ENCODE data around the gene EIF2B4. TPM values are rescaled to one million over a fixed set of nuclear protein-coding genes. Genes with fewer than 3 reads are reported as not detected.
A peak's percentile ranks its signal among the peaks of the same experiment; 100 is the strongest.
"Not testable (repeated sequence)": the region's sequence is repeated elsewhere in the genome, so short reads cannot be mapped to it uniquely, and the experiment has no call there.

EIF2B4 gene
- total RNA-seq, 1 donor from 2014 or later = 29.7 TPM

DNA sequence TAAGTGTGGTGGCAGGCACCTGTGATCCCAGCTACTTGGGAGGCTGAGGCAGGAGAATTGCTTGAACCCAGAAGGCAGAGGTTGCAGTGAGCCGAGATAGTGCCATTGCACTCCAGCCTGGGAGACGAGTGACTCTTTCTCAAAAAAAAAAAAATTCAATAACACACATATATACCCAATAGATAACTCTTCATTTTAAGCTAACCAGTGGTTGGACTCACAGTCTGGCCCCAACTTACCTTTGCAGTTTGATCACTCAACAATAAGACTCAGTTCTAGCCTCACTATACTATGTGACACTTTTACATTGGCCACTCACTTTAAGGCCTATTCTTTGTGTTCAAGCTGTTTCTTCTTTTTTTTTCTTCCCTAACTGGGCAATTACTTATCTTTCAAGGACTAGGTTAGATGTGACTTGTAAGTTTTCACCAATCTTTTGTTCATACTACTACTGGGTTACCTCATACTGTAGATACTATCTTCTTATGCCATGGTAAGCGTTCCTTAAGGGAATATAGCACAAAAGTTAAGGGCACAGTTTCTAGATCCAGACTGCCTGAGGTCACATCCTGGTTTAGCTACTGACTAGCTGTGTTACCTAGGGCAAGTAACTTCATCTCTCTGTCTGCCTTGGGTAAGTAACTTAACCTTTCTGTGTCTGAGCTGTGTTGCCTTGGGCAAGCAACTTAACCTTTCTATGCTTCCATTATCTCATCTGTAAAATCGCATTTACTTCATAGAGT, 7.3 kb downstream of the EIF2B4 start:
- DNase-seq (ENCODE audit: low read depth) = no peak
- FAIRE-seq = no peak

DNA sequence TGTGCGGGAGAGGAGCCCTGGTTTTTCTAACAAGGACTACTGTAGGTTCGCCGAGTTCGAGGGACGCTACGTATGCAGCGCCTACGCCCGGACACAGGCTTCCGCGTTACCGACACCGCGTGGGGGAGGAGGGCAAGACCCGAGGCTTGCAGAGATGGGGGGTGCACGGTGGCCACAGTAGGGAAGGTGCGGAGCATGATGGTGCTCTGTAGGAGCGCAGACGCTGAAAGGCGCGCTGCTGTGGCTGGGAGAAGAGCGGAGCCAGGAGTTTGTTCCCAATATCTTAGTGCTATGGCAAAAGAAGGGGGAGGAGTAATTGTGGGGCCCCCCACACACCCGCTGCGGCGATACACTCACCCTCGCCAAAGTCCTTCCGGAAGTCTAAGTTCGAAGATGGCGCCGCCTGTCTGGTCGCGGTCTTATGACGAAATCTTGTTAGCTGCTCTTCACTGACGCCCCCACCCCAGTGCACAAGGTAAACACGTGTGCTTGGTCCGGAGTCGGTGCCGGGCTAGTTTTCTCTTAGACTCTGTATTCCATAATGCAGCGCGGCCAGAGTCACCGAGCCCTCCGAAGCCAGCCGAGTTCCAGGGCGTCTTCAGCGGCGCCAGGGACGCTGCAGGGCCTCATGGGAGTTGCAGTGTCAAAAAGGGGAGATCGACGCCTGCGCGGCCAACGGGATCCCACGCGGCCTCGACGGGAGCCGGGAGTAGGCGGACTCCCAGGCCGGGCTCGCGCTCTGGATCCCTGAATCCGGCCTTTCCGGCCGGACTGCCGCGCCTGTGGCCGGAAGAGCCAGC, 13.6 kb downstream of the EIF2B4 start, which contains the start of gene GTF3C2:
Gene GTF3C2, minus strand, starts transcription at position 383 of the 800 bp plus-strand sequence. CDS start 13,210 bp downstream, outside the sequence.
- TF ChIP-seq, protein P1, sequence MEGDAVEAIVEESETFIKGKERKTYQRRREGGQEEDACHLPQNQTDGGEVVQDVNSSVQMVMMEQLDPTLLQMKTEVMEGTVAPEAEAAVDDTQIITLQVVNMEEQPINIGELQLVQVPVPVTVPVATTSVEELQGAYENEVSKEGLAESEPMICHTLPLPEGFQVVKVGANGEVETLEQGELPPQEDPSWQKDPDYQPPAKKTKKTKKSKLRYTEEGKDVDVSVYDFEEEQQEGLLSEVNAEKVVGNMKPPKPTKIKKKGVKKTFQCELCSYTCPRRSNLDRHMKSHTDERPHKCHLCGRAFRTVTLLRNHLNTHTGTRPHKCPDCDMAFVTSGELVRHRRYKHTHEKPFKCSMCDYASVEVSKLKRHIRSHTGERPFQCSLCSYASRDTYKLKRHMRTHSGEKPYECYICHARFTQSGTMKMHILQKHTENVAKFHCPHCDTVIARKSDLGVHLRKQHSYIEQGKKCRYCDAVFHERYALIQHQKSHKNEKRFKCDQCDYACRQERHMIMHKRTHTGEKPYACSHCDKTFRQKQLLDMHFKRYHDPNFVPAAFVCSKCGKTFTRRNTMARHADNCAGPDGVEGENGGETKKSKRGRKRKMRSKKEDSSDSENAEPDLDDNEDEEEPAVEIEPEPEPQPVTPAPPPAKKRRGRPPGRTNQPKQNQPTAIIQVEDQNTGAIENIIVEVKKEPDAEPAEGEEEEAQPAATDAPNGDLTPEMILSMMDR (IDR thresholded peaks at IDR 0.05; ENCODE audit: insufficient read depth, low read length, severe bottlenecking) = no peak
- no peaks in the 10 kb centered on the region for H3K36me3 ChIP-seq (ENCODE audit: control insufficient read depth, insufficient read depth, low read length)
- H3K27me3 ChIP-seq (ENCODE audit: control insufficient read depth, insufficient read depth, low read length) = no peaks in the 10 kb centered on the region
- FAIRE-seq (no peak), DNase-seq (ENCODE audit: low read depth) (peak; percentile 88)
- peak within 1 kb of the TSS; percentile 94 for H3K4me3 ChIP-seq (ENCODE audit: low read depth, low read length)

More for the DNA sequence above, 7.3 kb downstream of the EIF2B4 start:
- Histone ChIP-seq H3K27me3 (ENCODE audit: control insufficient read depth, insufficient read depth, low read length) (no peaks in the 10 kb centered on the region), H3K36me3 (ENCODE audit: control insufficient read depth, insufficient read depth, low read length) (peaks cover 12% of the 10 kb centered on the region), H3K4me3 (ENCODE audit: low read depth, low read length) (no peak overlapping the region)
- TF ChIP-seq, protein P1 (IDR thresholded peaks at IDR 0.05; ENCODE audit: insufficient read depth, low read length, severe bottlenecking) = no peak

DNA sequence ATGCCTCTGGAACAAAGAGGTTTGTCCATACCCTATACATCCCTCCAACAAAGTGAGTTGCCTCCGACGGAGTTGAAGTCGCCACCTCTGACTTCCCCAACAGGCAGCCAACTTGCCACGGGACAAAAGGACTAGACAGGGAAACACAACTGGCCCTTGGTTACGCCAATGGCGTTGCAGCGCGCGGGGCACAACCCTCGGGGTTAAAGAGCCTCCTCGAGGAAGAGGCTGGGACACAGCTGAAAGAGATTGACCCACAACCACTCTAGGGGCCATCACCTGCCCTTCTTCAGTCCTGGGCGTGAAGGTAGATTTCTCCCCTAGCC, 14.1 kb downstream of the EIF2B4 start:
- TF ChIP-seq, protein P1 (IDR thresholded peaks at IDR 0.05; ENCODE audit: insufficient read depth, low read length, severe bottlenecking) = no peak
- no peaks in the 10 kb centered on the region for H3K27me3 ChIP-seq (ENCODE audit: control insufficient read depth, insufficient read depth, low read length)
- FAIRE-seq (no peak), DNase-seq (ENCODE audit: low read depth) (peak; percentile 40)
- H3K36me3 ChIP-seq (ENCODE audit: control insufficient read depth, insufficient read depth, low read length) = no peaks in the 10 kb centered on the region
- peak overlapping the region; percentile 94 for H3K4me3 ChIP-seq (ENCODE audit: low read depth, low read length)

DNA sequence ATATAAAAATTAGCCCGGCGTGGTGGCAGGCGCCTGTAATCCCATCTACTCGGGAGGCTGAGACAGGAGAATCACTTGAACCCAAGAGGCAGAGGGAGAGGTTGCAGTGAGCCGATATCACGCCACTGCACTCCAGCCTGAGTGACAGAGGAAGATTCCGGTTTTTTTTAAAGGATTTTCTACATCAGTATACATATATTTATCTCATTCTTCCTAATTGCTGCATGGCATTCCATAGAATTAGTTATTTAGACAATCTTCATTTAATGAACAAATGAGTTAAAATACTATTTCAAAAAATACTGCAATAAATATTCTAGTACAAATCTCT, 15.6 kb downstream of the EIF2B4 start:
- TF ChIP-seq, protein P1 (IDR thresholded peaks at IDR 0.05; ENCODE audit: insufficient read depth, low read length, severe bottlenecking) = no peak
- Histone ChIP-seq H3K36me3 (ENCODE audit: control insufficient read depth, insufficient read depth, low read length) (no peaks in the 10 kb centered on the region), H3K27me3 (ENCODE audit: control insufficient read depth, insufficient read depth, low read length) (no peaks in the 10 kb centered on the region), H3K4me3 (ENCODE audit: low read depth, low read length) (no peak overlapping the region)
- FAIRE-seq = no peak
- DNase-seq (ENCODE audit: low read depth) = no peak

DNA sequence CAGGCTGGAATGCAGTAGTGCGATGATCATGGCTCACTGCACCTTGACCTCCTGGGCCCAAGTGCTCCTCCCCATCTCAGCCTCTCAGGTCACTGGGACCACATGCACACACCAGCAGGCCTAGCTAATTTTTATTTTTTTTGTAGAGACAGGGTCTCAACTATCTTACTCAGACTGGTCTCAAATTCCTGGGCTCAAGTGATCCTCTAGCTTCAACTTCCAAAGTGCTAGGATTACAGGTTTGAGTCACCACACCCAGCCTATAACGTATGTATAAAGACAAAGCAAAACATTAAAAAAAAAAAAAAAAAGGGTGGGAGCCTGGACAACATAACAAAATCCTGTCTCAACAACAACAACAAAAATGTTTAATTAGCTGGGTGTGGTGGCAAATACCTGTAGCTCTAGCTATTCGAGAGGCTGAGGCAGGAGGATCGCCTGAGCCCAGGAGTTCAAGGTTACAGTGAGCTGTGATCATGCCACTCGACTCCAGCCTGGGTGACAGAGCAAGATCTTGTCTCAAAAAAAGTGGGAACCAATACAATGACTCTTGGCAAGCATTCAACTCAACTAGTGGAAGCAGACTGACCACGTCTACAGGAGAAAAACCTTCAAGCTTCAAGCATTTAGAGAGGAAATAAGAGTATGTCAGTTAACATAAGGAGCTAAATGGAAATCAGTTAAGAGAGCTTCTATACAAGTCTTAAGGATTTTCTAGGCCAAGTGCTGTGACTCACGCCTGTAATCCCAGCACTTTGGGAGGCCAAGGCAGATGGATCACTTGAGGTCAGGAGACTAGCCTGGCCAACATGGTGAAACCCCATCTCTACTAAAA, 16.2 kb downstream of the EIF2B4 start:
- DNase-seq (ENCODE audit: low read depth) = peak; percentile 23
- FAIRE-seq = no peak
- TF ChIP-seq, protein P1 (IDR thresholded peaks at IDR 0.05; ENCODE audit: insufficient read depth, low read length, severe bottlenecking) = no peak
- Histone ChIP-seq H3K4me3 (ENCODE audit: low read depth, low read length) (no peak overlapping the region), H3K27me3 (ENCODE audit: control insufficient read depth, insufficient read depth, low read length) (no peaks in the 10 kb centered on the region), H3K36me3 (ENCODE audit: control insufficient read depth, insufficient read depth, low read length) (no peaks in the 10 kb centered on the region)

DNA sequence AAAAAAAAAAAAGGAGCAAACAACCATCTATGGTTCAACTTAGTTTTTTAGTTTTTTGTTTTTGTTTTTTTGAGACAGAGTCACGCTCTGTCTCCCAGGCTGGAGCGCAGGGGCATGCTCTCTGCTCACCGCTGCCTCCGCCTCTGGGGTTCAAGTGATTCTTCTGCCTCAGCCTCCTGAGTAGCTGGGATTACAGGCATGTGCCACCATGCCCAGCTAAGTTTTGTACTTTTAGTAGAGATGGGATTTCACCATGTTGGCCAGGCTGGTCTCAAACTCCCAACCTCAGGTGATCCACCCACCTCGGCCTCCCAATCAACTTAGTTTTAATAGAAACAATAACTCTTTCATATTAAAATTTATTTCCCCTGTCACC, 16.8 kb downstream of the EIF2B4 start:
- H3K27me3 ChIP-seq (ENCODE audit: control insufficient read depth, insufficient read depth, low read length); FAIRE-seq: not testable (repeated sequence)

More for the DNA sequence above, 16.8 kb downstream of the EIF2B4 start:
- DNase-seq (ENCODE audit: low read depth); H3K36me3 ChIP-seq (ENCODE audit: control insufficient read depth, insufficient read depth, low read length); H3K4me3 ChIP-seq (ENCODE audit: low read depth, low read length): not testable (repeated sequence)

All from bronchial epithelial cell (primary cell).